ENCODE results near the gene GLOD5.
"Not testable (repeated sequence)": the region's sequence is repeated elsewhere in the genome, so short reads cannot be mapped to it uniquely, and the experiment has no call there.

The GLOD5 gene

GRCh38 chrX:48816014-48816810 lies 54.7 kb downstream of the GLOD5 start:
- Histone ChIP-seq H2AFZ (ENCODE audit: low read depth) (no peak overlapping the region), H3K36me3 (ENCODE audit: insufficient read depth) (no peaks in the 10 kb centered on the region), H3K9ac (no peak overlapping the region), H3K4me2 (no peak overlapping the region), H3K27ac (no peak overlapping the region), H3K4me1 (ENCODE audit: low read depth, poor library complexity, severe bottlenecking) (no peaks in the 10 kb centered on the region), H3K79me2 (ENCODE audit: insufficient read depth, low read depth) (no peaks in the 10 kb centered on the region), H3K4me3 (IDR thresholded peaks at IDR 0.05; ENCODE audit: insufficient read depth, low read depth, low read length) (no peak overlapping the region), H3K27me3 (ENCODE audit: insufficient read depth, low read depth) (no peaks in the 10 kb centered on the region), H4K20me1 (ENCODE audit: insufficient read depth) (no peaks in the 10 kb centered on the region)
- TF ChIP-seq, protein P1, sequence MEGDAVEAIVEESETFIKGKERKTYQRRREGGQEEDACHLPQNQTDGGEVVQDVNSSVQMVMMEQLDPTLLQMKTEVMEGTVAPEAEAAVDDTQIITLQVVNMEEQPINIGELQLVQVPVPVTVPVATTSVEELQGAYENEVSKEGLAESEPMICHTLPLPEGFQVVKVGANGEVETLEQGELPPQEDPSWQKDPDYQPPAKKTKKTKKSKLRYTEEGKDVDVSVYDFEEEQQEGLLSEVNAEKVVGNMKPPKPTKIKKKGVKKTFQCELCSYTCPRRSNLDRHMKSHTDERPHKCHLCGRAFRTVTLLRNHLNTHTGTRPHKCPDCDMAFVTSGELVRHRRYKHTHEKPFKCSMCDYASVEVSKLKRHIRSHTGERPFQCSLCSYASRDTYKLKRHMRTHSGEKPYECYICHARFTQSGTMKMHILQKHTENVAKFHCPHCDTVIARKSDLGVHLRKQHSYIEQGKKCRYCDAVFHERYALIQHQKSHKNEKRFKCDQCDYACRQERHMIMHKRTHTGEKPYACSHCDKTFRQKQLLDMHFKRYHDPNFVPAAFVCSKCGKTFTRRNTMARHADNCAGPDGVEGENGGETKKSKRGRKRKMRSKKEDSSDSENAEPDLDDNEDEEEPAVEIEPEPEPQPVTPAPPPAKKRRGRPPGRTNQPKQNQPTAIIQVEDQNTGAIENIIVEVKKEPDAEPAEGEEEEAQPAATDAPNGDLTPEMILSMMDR (conservative IDR thresholded peaks at IDR 0.05; ENCODE audit: low read depth, low read length) = no peak

DNA sequence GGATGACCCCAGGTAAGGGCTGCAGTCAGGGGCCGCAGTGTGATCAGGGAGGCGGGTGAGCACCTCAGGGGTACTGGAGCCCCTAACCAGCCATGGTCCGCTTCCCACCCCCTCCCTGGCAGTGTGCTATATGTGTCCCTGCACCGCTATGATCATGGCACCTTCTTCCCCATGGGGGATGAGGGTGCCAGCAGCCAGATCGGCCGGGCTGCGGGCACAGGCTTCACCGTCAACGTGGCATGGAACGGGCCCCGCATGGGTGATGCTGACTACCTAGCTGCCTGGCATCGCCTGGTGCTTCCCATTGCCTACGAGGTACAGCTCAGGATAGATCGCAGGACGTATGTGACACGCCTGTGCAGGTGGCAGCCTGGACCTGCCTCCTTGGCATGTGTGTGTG lies 56.6 kb downstream of the GLOD5 start:
- no peak overlapping the region for H3K4me3 ChIP-seq (IDR thresholded peaks at IDR 0.05; ENCODE audit: insufficient read depth, low read depth, low read length)
- no peaks in the 10 kb centered on the region for H3K27me3 ChIP-seq (ENCODE audit: insufficient read depth, low read depth)
- no peaks in the 10 kb centered on the region for H3K79me2 ChIP-seq (ENCODE audit: insufficient read depth, low read depth)
- H3K27ac ChIP-seq = no peak overlapping the region
- no peaks in the 10 kb centered on the region for H3K36me3 ChIP-seq (ENCODE audit: insufficient read depth)
- no peaks in the 10 kb centered on the region for H4K20me1 ChIP-seq (ENCODE audit: insufficient read depth)
- TF ChIP-seq, protein P1 (conservative IDR thresholded peaks at IDR 0.05; ENCODE audit: low read depth, low read length) = no peak
- no peak overlapping the region for H3K4me2 ChIP-seq
- no peak overlapping the region for H2AFZ ChIP-seq (ENCODE audit: low read depth)
- H3K9ac ChIP-seq = no peak overlapping the region
- no peaks in the 10 kb centered on the region for H3K4me1 ChIP-seq (ENCODE audit: low read depth, poor library complexity, severe bottlenecking)

- Histone ChIP-seq H3K4me3 (IDR thresholded peaks at IDR 0.05; ENCODE audit: insufficient read depth, low read depth, low read length) (no peak overlapping the region), H3K36me3 (ENCODE audit: insufficient read depth) (no peaks in the 10 kb centered on the region), H3K4me1 (ENCODE audit: low read depth, poor library complexity, severe bottlenecking) (no peaks in the 10 kb centered on the region), H2AFZ (ENCODE audit: low read depth) (no peak overlapping the region), H3K4me2 (no peak overlapping the region), H3K27ac (no peak overlapping the region), H3K27me3 (ENCODE audit: insufficient read depth, low read depth) (no peaks in the 10 kb centered on the region), H3K9ac (no peak overlapping the region), H3K79me2 (ENCODE audit: insufficient read depth, low read depth) (no peaks in the 10 kb centered on the region), H4K20me1 (ENCODE audit: insufficient read depth) (no peaks in the 10 kb centered on the region)
- TF ChIP-seq, protein P1 (conservative IDR thresholded peaks at IDR 0.05; ENCODE audit: low read depth, low read length) = no peak
These were observed 57.3 kb downstream of the GLOD5 start for GRCh38 chrX:48818866-48819265.

DNA sequence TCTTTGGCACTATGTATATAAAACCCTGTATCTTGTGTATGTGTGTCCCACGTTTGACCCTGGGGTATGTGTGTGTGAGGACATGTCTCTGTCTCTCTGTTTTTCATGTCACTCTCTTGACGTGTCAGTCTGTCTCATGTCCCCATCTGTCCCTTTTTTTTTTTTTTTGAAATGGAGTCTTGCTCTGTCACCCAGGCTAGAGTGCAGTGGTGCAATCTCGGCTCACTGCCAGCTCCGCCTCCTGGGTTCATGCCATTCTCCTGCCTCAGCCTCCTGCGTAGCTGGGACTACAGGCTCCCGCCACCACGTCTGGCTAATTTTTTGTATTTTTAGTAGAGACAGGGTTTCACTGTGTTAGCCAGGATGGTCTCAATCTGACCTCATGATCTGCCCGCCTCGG lies 57.8 kb downstream of the GLOD5 start:
- not testable (repeated sequence) for H3K79me2 ChIP-seq (ENCODE audit: insufficient read depth, low read depth); H3K4me1 ChIP-seq (ENCODE audit: low read depth, poor library complexity, severe bottlenecking); H2AFZ ChIP-seq (ENCODE audit: low read depth); H3K9ac ChIP-seq; H4K20me1 ChIP-seq (ENCODE audit: insufficient read depth); H3K4me3 ChIP-seq (IDR thresholded peaks at IDR 0.05; ENCODE audit: insufficient read depth, low read depth, low read length); H3K36me3 ChIP-seq (ENCODE audit: insufficient read depth); H3K27me3 ChIP-seq (ENCODE audit: insufficient read depth, low read depth); H3K4me2 ChIP-seq; H3K27ac ChIP-seq

GRCh38 chrX:48823053-48823452 lies 61.5 kb downstream of the GLOD5 start:
- Histone ChIP-seq H3K27me3 (ENCODE audit: insufficient read depth, low read depth) (no peaks in the 10 kb centered on the region), H3K79me2 (ENCODE audit: insufficient read depth, low read depth) (no peaks in the 10 kb centered on the region), H4K20me1 (ENCODE audit: insufficient read depth) (no peaks in the 10 kb centered on the region), H3K9ac (no peak overlapping the region), H2AFZ (ENCODE audit: low read depth) (no peak overlapping the region), H3K4me3 (IDR thresholded peaks at IDR 0.05; ENCODE audit: insufficient read depth, low read depth, low read length) (no peak overlapping the region), H3K27ac (no peak overlapping the region), H3K4me1 (ENCODE audit: low read depth, poor library complexity, severe bottlenecking) (no peaks in the 10 kb centered on the region), H3K4me2 (no peak overlapping the region), H3K36me3 (ENCODE audit: insufficient read depth) (no peaks in the 10 kb centered on the region)
- TF ChIP-seq, protein P1 (conservative IDR thresholded peaks at IDR 0.05; ENCODE audit: low read depth, low read length) = no peak
